Measurements from ENCODE around the gene RASD1.
"Not testable (repeated sequence)": the region's sequence is repeated elsewhere in the genome, so short reads cannot be mapped to it uniquely, and the experiment has no call there.

Gene RASD1

DNA sequence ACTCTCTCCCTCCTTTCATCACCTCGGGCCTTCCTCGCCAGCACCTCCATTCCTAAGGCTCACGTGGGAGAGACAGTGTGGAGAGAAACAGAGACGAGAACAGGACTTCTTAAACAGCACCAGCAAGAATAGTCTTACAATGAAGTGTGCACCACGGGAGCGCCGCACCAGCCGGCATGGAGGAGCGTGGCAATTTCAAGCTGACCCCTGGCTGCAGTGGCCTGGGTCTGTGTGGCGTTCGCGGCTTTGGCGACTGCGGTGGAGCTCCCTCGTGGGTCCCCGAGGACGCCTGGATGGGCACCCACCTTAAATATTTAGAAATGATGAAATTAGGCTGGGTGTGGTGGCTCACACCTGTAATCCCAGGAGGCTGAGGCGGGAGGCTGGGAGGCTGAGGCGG is 39.9 kb downstream of the RASD1 start:
- Mint-ChIP-seq H3K27me3 (no peaks in the 10 kb centered on the region), H3K4me1 (no peaks in the 10 kb centered on the region), H3K9me3 (peaks cover 6% of the 10 kb centered on the region), H3K4me3 (no peak overlapping the region), H3K36me3 (no peaks in the 10 kb centered on the region), H3K27ac (no peak overlapping the region)

DNA sequence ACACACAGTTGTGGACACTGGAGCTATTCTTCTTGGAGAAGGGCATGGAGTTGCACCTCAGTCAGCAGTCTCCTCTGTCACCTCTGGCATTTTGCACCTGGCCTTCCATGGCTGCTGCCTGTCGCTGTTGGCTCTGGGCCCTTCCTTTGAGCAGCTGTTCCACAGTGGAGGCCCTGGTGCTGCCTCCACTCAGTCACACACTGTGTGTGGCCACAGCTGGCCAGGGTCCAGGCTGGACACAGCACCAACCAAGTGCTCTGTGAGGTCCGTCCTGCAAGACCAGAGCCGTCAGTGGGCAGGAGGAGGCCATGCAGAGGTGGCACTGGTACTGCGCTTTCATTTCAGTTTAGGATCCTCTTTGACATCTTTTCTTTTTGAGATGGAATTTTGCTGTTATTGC is 41.0 kb downstream of the RASD1 start:
- H3K36me3 Mint-ChIP-seq, result no peaks in the 10 kb centered on the region
- H3K9me3 Mint-ChIP-seq, result peaks cover 4% of the 10 kb centered on the region
- H3K4me1 Mint-ChIP-seq, result no peaks in the 10 kb centered on the region
- no peaks in the 10 kb centered on the region for H3K27me3 Mint-ChIP-seq
- H3K4me3 Mint-ChIP-seq, result no peak overlapping the region
- H3K27ac Mint-ChIP-seq, result no peak overlapping the region

DNA sequence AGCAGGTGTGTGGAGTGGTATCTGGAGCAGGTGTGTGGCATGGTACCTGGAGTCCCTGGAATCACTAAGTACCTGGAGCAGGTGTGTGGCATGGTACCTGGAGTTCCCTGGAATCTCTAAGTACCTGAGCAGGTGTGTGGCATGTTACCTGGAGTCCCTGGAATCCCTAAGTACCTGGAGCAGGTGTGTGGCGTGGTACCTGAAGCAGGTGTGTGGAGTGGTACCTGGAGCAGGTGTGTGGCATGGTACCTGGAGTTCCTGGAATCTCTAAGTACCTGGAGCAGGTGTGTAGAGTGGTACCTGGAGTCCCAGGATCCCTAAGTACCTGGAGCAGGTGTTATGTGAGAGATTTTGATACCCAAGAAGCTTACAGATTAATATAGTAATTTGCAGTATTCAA is 41.5 kb downstream of the RASD1 start:
- not testable (repeated sequence) for H3K4me1 Mint-ChIP-seq, H3K4me3 Mint-ChIP-seq, H3K27ac Mint-ChIP-seq, H3K36me3 Mint-ChIP-seq, H3K27me3 Mint-ChIP-seq, H3K9me3 Mint-ChIP-seq

DNA sequence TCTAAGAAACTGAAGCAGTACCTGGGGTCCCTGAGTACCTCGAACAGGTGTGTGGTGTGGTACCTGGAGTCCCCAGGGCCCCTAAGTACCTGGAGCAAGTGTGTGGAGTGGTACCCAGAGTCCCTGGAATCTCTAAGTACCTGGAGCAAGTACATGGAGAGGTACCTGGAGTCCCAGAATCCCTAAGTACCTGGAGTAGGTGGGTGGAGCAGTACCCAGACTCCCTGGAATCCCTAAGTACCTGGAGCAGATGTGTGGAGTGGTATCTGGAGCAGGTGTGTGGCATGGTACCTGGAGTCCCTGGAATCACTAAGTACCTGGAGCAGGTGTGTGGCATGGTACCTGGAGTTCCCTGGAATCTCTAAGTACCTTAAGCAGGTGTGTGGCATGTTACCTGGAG is 41.9 kb downstream of the RASD1 start:
- Mint-ChIP-seq H3K27ac (no peak overlapping the region), H3K36me3 (no peaks in the 10 kb centered on the region), H3K27me3 (no peaks in the 10 kb centered on the region), H3K4me1 (no peaks in the 10 kb centered on the region), H3K4me3 (no peak overlapping the region), H3K9me3 (no peaks in the 10 kb centered on the region)

DNA sequence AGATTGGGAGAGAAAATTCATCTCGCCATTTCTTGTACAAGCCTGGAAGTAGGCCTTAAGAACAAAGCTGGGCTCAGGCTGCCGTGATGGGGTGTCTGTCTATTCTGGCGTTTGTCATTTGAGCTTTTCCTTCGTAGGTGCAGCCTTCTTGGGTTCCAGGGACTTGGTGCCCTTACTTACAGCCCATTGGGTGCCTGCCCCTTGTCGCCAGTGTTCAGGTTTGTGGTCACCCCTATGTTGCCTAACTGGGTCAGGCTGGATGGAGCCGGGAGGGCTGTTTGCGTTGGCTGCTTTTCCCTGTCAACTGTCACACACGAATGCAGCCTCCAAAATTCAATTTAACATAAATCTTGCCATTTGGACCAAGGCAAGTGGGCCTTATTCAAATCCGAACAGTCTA is 43.1 kb downstream of the RASD1 start:
- H3K4me1 Mint-ChIP-seq, result no peaks in the 10 kb centered on the region
- no peaks in the 10 kb centered on the region for H3K36me3 Mint-ChIP-seq
- no peak overlapping the region for H3K27ac Mint-ChIP-seq
- no peaks in the 10 kb centered on the region for H3K9me3 Mint-ChIP-seq
- no peaks in the 10 kb centered on the region for H3K27me3 Mint-ChIP-seq
- no peak overlapping the region for H3K4me3 Mint-ChIP-seq

DNA sequence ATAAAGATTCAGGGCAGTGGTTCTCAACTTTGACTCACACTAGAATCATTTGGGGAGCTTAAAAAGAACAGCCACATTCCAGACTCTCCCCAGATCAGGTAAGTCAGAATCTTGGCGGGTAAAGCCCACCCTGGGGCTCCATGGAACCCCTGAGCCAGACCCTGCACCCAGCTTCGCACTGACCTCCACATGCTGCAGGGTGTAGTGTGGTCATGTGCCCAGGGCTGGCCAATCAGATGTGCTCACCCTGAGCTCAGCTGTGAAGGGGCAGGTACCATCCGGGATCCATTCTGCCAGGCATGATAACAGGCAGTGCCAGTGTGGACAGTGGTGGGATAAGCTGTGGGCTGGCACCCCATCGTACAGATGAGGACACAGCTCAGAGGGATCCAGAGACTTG is 47.5 kb downstream of the RASD1 start:
- H3K36me3 Mint-ChIP-seq, result no peaks in the 10 kb centered on the region
- H3K9me3 Mint-ChIP-seq, result peaks cover 5% of the 10 kb centered on the region
- H3K27ac Mint-ChIP-seq, result no peak overlapping the region

DNA sequence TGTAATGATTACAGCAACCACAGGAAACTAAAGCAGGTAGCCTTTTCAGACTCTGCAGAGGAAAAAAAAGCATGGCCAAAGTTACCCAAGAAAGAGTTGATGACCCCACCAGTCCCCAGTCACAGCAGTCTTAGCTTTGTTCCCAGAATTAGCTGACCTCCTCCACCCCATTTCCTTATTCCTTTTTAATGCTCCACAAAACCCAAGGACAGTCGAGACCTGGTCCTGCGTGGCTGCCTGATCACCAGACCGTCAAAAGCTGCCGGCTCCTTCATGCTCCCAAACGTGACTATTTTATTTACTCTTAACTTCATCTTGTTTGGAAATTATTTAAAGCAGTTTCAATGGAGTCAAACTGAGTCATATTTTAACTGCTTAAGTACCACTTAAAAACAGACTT is 48.1 kb downstream of the RASD1 start:
- H3K9me3 Mint-ChIP-seq, result peaks cover 5% of the 10 kb centered on the region
- H3K27ac Mint-ChIP-seq, result no peak overlapping the region
- H3K36me3 Mint-ChIP-seq, result no peaks in the 10 kb centered on the region
- H3K4me1 Mint-ChIP-seq, result no peaks in the 10 kb centered on the region
- no peak overlapping the region for H3K4me3 Mint-ChIP-seq
- H3K27me3 Mint-ChIP-seq, result no peaks in the 10 kb centered on the region

More for the DNA sequence above, 47.5 kb downstream of the RASD1 start:
- Mint-ChIP-seq H3K4me3 (no peak overlapping the region), H3K4me1 (no peaks in the 10 kb centered on the region), H3K27me3 (no peaks in the 10 kb centered on the region)

DNA sequence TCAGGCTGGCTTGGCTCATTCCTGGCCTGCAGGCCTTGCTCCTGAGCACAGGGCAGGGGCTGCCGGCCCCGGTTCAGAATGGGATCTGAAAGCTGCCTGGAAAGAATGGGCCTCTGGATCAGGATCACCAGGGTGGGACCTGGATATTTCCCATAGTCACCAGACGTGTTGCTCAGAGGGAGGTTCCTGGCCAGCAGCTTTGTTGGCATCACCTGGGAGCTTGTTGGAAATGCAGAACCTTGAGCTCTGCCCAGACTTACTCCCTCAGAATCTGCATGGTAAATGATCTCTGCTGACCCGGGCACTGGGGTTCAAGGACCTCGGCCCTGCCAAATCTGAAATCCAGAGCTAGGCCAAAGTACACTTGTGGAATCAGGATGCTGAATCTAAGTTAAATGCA is 48.9 kb downstream of the RASD1 start:
- peaks cover 5% of the 10 kb centered on the region for H3K9me3 Mint-ChIP-seq
- no peaks in the 10 kb centered on the region for H3K27me3 Mint-ChIP-seq
- no peaks in the 10 kb centered on the region for H3K36me3 Mint-ChIP-seq
- H3K4me3 Mint-ChIP-seq, result no peak overlapping the region
- no peaks in the 10 kb centered on the region for H3K4me1 Mint-ChIP-seq
- H3K27ac Mint-ChIP-seq, result no peak overlapping the region

DNA sequence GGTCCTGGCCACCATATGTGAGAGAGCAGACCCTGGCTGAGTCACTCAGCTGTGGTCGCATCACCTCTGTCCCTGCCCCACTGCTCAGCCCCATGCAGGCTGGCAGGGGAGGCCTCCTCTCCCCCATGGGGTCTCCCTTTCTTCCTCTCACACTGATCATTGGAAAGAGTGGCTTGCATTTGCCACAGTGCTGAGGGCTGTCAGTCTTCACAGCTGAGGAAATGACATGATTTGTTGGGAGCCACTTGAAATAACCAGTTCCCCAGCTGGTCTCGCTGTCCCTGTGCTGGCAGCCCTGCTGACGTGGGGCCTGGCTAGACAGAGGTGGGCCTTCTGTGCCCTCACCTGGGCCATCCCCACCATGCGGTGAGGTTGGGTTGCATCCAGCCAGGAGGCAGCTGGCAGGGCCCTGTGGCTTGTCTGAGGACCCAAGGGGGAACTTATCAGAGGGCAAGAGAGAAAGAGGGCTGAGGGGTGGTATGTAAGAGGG is 49.5 kb downstream of the RASD1 start:
- Mint-ChIP-seq H3K4me3 (no peak overlapping the region), H3K4me1 (no peaks in the 10 kb centered on the region), H3K36me3 (no peaks in the 10 kb centered on the region), H3K9me3 (peaks cover 5% of the 10 kb centered on the region), H3K27ac (no peak overlapping the region), H3K27me3 (no peaks in the 10 kb centered on the region)

DNA sequence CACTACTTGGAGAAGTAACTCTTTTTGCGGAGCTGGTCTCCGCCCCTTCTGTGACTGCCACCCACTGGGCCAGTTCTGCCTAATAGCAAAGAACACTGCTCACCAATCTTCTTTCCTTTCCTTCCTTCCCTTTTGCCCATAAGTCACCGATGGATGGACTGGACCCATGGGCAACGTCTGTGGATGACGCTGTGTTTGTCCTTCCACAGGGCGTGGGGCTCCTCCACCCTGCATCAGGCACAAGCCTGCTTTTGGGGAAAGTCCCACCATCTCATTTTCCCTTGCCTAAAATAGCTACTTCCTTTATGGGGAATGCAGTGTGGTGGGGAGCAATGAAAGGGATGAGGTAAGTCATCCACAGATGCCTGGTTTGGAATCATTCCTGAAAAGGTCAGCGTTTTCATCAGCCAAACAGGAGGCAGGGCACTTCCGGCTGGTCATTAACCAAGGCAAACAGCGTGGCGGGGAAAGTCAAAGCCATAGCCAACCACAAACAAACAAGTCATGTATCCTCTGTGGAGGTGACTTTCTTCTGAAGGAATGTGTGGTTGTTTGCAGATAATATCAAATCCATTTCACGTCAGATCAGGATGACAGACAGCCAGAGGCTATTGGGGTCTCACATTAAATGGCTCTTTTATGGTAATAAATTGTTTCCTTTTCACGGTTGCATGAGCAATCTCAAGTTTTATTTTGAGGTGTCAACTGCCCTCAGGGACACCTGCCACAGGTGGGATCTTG is 50.1 kb downstream of the RASD1 start:
- no peak overlapping the region for H3K4me3 Mint-ChIP-seq
- no peaks in the 10 kb centered on the region for H3K4me1 Mint-ChIP-seq
- H3K9me3 Mint-ChIP-seq, result peaks cover 5% of the 10 kb centered on the region
- H3K36me3 Mint-ChIP-seq, result no peaks in the 10 kb centered on the region
- H3K27ac Mint-ChIP-seq, result no peak overlapping the region
- H3K27me3 Mint-ChIP-seq, result no peaks in the 10 kb centered on the region

DNA sequence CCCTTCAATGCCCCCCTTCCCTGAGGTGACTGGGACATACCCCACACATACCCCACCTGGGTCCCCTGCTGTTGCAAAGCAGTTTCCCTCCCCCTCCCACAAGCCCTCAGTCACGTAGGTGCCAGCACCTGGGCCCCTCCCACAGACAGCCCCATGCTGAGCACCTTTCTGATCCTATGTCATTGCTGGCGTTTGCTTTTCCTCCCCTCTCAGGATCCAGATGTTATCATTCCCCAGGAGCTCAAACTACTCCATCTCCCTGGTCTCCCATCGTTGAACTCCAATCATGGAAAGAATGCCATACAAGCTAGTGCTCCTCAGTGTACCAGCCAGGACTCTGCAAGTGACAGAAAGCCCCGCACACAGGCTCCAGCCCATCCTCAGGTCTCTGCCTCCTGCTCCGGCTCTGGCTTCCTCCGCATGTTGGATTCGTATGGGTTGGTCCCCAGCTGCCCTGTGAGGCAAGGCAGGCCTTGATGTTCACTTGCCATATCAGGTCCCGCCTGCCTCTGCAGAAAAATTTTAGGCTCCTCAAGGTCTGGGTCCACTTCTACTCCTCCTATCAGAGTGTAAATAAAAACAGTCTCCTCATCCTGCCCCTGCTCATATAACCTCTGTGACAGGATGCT is 50.8 kb downstream of the RASD1 start:
- peaks cover 5% of the 10 kb centered on the region for H3K9me3 Mint-ChIP-seq
- H3K27me3 Mint-ChIP-seq, result no peaks in the 10 kb centered on the region
- no peaks in the 10 kb centered on the region for H3K4me1 Mint-ChIP-seq
- no peak overlapping the region for H3K4me3 Mint-ChIP-seq
- H3K27ac Mint-ChIP-seq, result no peak overlapping the region
- no peaks in the 10 kb centered on the region for H3K36me3 Mint-ChIP-seq
